Stimulated activated CD4-positive, alpha-beta T cell treated with anti-CD3 and anti-CD28 coated beads, TNF-alpha, amount 100 ng/mL, for 48 hours (primary cell): Measurements from ENCODE around the gene GAGE12H.
"Not testable (repeated sequence)": the region's sequence is repeated elsewhere in the genome, so short reads cannot be mapped to it uniquely, and the experiment has no call there.

Experiments
- DNase-seq, 3 donors: peaks; one replicate each; pipeline ENCODE4 v3.0.0-alpha.2; 2020; ENCODE audit warnings: low read depth in 3 of 3

The GAGE12H gene, protein sequence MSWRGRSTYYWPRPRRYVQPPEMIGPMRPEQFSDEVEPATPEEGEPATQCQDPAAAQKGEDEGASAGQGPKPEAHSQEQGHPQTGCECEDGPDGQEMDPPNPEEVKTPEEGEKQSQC

DNA sequence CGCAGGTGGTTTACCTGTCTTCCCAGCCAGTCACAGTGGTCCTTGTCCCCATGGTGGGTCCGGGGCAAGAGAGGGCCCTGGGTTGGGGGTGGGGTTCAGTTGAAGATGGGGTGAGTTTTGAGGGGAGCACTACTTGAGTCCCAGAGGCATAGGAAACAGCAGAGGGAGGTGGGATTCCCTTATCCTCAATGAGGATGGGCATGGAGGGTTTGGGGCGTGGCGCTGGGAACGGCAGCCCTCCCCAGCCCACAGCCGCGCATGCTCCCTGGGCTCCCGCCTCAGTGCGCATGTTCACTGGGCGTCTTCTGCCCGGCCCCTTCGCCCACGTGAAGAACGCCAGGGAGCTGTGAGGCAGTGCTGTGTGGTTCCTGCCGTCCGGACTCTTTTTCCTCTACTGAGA is at the start of gene GAGE12H:
GAGE12H (plus strand) TSS at position 301 of the 400 bp plus-strand sequence. CDS start 1,155 bp downstream, outside the sequence.
- not testable (repeated sequence) for DNase-seq

DNA sequence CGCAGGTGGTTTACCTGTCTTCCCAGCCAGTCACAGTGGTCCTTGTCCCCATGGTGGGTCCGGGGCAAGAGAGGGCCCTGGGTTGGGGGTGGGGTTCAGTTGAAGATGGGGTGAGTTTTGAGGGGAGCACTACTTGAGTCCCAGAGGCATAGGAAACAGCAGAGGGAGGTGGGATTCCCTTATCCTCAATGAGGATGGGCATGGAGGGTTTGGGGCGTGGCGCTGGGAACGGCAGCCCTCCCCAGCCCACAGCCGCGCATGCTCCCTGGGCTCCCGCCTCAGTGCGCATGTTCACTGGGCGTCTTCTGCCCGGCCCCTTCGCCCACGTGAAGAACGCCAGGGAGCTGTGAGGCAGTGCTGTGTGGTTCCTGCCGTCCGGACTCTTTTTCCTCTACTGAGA is 47.9 kb upstream of the GAGE12H start, which contains the start of gene GAGE12C:
GAGE12C (plus strand) TSS at position 301 of the 400 bp plus-strand sequence. CDS start 1,155 bp downstream, outside the sequence.
- not testable (repeated sequence) for DNase-seq

- not testable (repeated sequence) for DNase-seq
These were observed 38.3 kb upstream of the GAGE12H start, which contains the start of gene GAGE12D for GRCh38 chrX:49541433-49541832. Gene GAGE12D (plus strand): TSS chrX:49541733. CDS start chrX:49542888, 1,155 bp downstream.

DNA sequence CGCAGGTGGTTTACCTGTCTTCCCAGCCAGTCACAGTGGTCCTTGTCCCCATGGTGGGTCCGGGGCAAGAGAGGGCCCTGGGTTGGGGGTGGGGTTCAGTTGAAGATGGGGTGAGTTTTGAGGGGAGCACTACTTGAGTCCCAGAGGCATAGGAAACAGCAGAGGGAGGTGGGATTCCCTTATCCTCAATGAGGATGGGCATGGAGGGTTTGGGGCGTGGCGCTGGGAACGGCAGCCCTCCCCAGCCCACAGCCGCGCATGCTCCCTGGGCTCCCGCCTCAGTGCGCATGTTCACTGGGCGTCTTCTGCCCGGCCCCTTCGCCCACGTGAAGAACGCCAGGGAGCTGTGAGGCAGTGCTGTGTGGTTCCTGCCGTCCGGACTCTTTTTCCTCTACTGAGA is 28.8 kb upstream of the GAGE12H start, which contains the start of gene GAGE12E:
GAGE12E (plus strand) TSS at position 301 of the 400 bp plus-strand sequence. CDS start 1,155 bp downstream, outside the sequence.
- DNase-seq, result not testable (repeated sequence)

DNA sequence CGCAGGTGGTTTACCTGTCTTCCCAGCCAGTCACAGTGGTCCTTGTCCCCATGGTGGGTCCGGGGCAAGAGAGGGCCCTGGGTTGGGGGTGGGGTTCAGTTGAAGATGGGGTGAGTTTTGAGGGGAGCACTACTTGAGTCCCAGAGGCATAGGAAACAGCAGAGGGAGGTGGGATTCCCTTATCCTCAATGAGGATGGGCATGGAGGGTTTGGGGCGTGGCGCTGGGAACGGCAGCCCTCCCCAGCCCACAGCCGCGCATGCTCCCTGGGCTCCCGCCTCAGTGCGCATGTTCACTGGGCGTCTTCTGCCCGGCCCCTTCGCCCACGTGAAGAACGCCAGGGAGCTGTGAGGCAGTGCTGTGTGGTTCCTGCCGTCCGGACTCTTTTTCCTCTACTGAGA is 19.2 kb upstream of the GAGE12H start, which contains the start of gene GAGE12F:
GAGE12F (plus strand) TSS at position 301 of the 400 bp plus-strand sequence. CDS start 1,155 bp downstream, outside the sequence.
- DNase-seq, result not testable (repeated sequence)

DNA sequence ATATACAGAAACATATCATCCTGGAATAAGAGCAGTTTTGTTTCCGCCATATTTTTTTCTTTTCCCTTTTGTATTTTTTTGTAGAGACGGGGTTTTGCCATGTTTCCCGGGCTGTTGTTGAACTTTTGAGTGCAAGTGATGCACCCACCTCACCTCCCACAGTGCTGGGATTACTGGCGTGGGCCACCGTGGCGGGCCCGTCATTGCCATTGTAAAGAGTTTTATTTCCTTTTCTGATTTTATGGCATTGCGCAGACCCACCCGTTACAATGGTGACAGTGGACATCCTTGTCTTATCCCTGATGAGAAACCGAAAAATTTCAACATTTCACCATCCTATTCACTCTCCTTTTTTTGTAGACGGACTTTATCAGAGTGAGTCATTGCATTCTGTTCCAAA is 11.0 kb upstream of the GAGE12H start:
- not testable (repeated sequence) for DNase-seq

GRCh38 chrX:49569152-49569551 is 10.6 kb upstream of the GAGE12H start:
- DNase-seq, result not testable (repeated sequence)

GRCh38 chrX:49570100-49570499 is 9.6 kb upstream of the GAGE12H start, which contains the start of gene GAGE12G:
Gene GAGE12G (plus strand): TSS chrX:49570400. CDS start chrX:49571555, 1,155 bp downstream.
- DNase-seq, result not testable (repeated sequence)

GRCh38 chrX:49589196-49589595 is 9.4 kb downstream of the GAGE12H start, which contains the start of gene GAGE2A:
Gene GAGE2A (plus strand): TSS chrX:49589496. CDS start chrX:49590651, 1,155 bp downstream.
- not testable (repeated sequence) for DNase-seq

- DNase-seq, result not testable (repeated sequence)
These were observed 10.2 kb downstream of the GAGE12H start for GRCh38 chrX:49589769-49590478.

GRCh38 chrX:49590488-49590887 is 10.7 kb downstream of the GAGE12H start:
- not testable (repeated sequence) for DNase-seq

GRCh38 chrX:49598720-49599119 is 19.0 kb downstream of the GAGE12H start, which contains the start of gene GAGE1:
Gene GAGE1 (plus strand): TSS chrX:49599020. CDS start chrX:49600175, 1,155 bp downstream.
- DNase-seq, result not testable (repeated sequence)

- DNase-seq, result no peak
These were observed 31.1 kb downstream of the GAGE12H start for GRCh38 chrX:49610718-49611310.

DNA sequence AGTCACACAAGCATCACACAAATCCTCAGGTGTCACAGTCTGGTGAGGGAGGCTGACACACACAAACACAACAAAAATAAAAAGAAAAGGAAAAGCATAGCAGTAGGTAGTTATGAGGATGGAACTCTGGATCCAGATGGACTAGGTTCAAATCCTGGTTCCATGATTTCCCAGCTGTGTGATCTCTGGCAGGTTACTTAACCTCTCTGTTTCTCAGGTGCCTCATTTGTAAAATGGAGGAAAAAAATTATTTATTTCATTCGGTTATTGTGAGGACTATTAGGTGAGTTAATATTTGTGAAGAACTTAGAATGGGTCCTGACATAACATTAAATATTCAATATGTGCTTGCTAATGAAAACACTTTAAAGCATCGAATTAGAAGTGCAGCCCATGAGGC is 38.8 kb downstream of the GAGE12H start:
- no peak for DNase-seq

GRCh38 chrX:49627086-49627777 is 47.5 kb downstream of the GAGE12H start:
- DNase-seq, result peak in 1 of 3 donors; percentile 22
